Activated T-helper 1 cell treated with anti-CD3 and anti-CD28 coated beads, Interleukin-2, amount 50 U/mL, for 16 hours (primary cell): ENCODE measurements around the gene CCDC9B.

Source experiments
- DNase-seq, 2 donors: peaks; one replicate each; pipeline ENCODE4 v3.0.0-alpha.2; 2020; ENCODE audit warnings: low read depth in 1 of 2, low spot score in 1 of 2

The CCDC9B gene

GRCh38 chr15:40345867-40346578, 5.3 kb upstream of the CCDC9B start:
- DNase-seq, result no peak

- DNase-seq, result no peak
These were observed 4.6 kb upstream of the CCDC9B start for GRCh38 chr15:40345225-40345866.

- peak; percentile 39 to 44 for DNase-seq
These were observed 3.9 kb upstream of the CCDC9B start for GRCh38 chr15:40344631-40345120.

- DNase-seq, result no peak
These were observed 3.5 kb upstream of the CCDC9B start for GRCh38 chr15:40344217-40344616.

GRCh38 chr15:40343512-40343911, 2.8 kb upstream of the CCDC9B start:
- DNase-seq, result no peak

GRCh38 chr15:40342416-40343320, 1.9 kb upstream of the CCDC9B start:
- DNase-seq, result no peak

GRCh38 chr15:40340038-40340739, 550 bp downstream of the CCDC9B start:
- no peak for DNase-seq

GRCh38 chr15:40339621-40339945, 1.2 kb downstream of the CCDC9B start:
- no peak for DNase-seq

- no peak for DNase-seq
These were observed 1.7 kb downstream of the CCDC9B start for GRCh38 chr15:40338921-40339620.

- DNase-seq, result peak; percentile 54 to 55
These were observed 2.6 kb downstream of the CCDC9B start for GRCh38 chr15:40338041-40338657.

- DNase-seq, result no peak
These were observed 3.1 kb downstream of the CCDC9B start for GRCh38 chr15:40337597-40337996.

GRCh38 chr15:40336744-40337122, 4.0 kb downstream of the CCDC9B start:
- DNase-seq, result no peak

GRCh38 chr15:40335938-40336743, 4.6 kb downstream of the CCDC9B start:
- DNase-seq, result no peak

GRCh38 chr15:40334941-40335795, 5.6 kb downstream of the CCDC9B start:
- no peak for DNase-seq

GRCh38 chr15:40334541-40334940, 6.2 kb downstream of the CCDC9B start:
- no peak for DNase-seq

GRCh38 chr15:40333922-40334492, 6.7 kb downstream of the CCDC9B start:
- no peak for DNase-seq

GRCh38 chr15:40332113-40332781, 8.5 kb downstream of the CCDC9B start:
- no peak for DNase-seq

GRCh38 chr15:40331637-40332036, 9.1 kb downstream of the CCDC9B start:
- DNase-seq, result no peak
